HG02763 (cell line): Measurements from ENCODE around the gene COQ8A.

Source experiments
- ATAC-seq: cut with Tn5 transposase; IDR thresholded peaks from one replicate; pipeline ENCODE4 v1.9.1; 2021; ENCODE audit warnings: mild to moderate bottlenecking, moderate library complexity; ENCODE audit not compliant: unreplicated experiment

COQ8A gene

DNA sequence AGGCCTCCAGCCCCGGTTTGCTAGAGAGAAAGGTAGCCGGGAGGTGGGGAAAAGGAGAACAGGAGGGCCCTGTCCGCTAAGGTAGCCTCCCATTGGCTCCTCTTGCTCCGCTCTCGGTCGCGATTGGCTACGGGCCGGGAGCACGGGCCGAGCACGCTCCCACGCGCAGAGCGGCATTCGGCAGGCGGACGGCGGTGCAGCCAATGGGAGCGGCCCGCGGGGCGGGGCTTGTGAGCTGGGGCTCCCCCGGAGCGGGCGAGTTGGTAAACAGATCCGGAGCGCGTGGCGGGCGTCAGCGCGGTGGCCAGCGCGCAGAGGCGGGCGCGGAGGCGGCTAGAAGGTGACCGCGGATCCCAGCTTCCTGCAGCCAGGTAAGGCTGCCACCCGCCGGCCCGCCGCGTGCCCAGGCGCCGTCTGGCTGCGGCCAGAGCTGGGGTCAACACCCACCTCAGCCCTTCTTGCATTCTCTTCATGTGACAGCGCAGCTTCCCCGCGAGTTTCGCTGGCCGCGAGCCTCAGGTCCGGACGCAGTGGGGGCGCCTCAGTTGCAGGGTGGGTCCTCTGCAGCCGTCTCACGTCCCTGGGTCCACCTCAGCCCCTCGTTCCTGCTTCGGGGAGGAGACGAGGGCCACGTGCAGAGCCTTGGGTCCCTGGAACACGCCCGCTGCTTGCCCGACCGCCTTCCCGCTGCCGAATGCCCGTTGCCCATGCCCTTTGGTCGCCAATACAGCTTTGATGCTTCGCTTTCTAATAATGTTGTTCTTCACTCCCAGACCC lies at the start of gene COQ8A:
Gene COQ8A, plus strand, starts transcription at position 266 of the 777 bp plus-strand sequence. CDS start 21,092 bp downstream, outside the sequence.
- peak; percentile 96 for ATAC-seq

DNA sequence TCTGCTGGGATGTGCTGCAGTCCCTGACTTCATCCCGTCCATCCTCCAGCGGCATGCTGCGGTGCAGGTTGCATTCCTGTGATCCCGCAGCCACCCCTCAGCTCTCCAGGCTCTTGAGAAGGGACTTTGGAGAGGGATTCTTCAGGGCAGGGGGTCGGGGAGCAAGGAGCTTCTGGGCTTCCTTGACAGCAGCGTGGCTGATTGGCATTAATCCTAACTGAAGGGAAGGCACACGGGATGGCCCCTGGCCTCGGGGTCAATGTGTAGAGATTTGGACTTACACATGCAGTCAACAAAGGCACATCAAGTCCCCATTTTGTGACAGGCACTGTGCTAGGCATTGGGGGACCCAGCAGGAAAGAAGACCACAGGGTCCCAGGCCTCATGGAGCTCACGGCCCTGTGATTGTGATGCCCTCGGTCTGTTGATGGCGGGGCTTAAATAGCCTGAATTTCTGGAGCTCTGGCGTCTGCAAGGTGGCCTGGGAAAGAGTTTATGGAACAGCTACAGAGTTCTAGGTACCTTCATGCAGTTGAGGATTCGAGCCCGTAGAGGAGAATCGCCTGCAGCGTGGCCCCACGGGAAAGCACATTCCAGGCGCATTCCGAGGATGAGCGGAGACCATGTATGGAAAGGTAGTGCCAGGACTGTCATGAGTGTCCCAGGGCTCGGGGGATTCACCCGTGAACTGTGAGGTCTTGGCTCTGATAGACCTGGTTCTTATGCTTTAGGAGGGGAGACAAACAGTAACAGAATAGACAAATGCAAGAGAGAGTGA lies 49.6 kb upstream of the COQ8A start:
- no peak for ATAC-seq

DNA sequence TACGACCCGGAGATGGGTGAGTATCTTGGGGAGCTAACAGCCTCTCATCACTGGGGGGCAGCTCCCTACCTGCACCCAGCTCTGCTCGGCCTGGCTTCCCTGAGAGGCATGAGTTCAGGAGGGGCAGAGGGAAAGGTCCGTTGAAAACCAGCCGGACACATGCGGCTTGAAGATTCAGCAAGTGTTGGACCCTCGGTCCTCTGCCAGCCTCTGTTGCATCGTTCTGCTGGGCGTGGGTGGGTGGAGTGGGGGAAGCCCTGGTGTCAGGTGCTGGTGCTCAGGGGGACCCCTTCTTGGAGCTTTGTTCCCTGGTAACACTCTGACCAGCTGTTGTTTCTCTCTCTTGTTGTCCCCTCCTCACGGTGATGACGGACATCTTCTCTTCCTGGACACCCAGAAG lies 48.7 kb upstream of the COQ8A start:
- ATAC-seq: no peak

DNA sequence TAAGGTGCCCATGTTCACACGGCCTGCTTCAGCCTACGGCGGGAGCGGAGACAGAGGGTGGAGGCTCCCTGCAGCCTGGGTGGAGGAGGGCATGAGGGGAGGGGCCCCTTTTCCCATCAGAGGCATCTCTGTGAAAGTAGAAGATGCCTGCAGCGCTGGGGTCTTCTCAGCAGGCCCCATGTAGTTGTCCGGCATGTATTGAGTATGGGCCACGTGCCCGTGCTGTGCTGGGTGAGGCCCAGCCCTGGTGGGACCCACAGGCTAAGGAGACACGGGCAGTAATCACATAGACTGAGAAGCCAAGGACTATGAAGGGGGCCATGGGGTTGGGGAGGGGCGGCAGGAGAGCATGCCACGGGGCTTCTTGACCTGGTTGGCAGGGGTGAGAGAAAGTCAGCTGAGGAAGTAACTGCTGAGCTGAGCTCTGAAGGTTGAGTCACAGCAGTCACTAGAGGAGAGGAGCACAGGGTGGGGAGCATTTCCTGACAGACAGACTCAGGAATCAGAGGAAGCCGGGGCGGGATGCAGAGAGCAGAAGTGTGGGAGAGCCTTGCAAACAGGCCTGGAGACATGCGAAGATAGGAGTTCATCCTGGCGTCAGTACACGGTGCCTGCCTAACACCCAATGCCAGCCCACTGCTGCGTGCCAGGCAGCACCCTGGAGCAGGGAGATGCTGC lies 48.1 kb upstream of the COQ8A start:
- no peak for ATAC-seq

DNA sequence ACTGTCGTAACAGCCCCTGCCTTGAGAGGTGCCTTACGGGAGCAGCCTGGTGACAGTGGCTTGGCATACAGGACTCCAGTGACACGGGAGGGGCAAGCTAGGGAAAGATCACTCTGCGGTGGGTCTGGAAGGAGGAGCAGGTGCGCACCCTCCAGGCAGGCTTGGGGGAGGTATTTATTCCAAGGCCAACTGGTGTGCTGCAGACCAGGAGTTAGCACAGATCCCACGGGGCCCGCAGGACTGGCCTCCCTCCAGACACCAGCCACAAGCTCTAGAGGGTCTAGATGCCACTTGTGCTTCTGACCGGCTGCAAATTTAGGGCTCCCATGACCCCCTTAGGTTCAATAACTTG lies 47.6 kb upstream of the COQ8A start:
- ATAC-seq: no peak

DNA sequence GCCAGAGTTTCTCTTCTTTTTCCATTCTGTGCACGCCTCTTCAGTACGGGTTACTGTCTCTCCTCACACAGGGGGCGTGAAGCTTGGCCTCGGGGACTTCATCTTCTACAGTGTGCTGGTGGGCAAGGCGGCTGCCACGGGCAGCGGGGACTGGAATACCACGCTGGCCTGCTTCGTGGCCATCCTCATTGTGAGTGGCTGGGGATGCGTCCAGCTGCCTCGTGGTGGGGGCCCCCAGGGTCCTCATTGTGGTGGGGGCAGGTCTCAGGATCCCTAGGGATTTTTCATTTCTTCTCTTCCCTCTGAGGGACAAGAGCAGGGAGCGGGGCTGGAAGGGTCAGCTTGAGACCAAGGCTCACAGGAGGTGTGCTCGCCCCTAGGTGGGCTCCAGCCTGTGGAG lies 46.2 kb upstream of the COQ8A start:
- no peak for ATAC-seq

DNA sequence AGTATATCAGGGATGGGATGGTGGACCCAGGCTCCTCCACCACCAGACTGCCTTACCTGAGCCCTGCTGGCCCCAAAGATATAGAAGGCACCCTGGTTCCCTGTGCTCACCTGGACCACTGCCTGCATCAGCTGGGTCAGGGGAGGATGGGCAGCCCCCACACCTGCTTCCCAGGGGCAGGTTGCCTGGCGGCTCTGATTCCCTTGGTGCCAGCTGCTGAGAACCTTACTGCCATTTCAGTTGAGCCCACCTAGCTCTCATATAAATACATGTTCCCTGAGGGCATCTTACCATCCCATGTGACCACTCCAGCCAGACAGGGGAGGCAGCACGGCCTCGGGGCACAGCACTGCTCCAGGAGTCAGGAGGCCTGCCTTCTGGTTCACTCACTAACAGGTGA lies 45.3 kb upstream of the COQ8A start:
- no peak for ATAC-seq

DNA sequence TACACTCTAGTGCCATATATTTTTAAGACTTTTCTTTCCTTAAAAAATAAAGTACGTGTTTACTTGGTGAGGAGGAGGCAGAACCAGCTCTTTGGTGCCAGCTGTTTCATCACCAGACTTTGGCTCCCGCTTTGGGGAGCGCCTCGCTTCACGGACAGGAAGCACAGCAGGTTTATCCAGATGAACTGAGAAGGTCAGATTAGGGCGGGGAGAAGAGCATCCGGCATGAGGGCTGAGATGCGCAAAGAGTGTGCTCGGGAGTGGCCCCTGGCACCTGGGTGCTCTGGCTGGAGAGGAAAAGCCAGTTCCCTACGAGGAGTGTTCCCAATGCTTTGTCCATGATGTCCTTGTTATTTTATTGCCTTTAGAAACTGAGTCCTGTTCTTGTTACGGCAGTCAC lies 44.5 kb upstream of the COQ8A start:
- no peak for ATAC-seq

DNA sequence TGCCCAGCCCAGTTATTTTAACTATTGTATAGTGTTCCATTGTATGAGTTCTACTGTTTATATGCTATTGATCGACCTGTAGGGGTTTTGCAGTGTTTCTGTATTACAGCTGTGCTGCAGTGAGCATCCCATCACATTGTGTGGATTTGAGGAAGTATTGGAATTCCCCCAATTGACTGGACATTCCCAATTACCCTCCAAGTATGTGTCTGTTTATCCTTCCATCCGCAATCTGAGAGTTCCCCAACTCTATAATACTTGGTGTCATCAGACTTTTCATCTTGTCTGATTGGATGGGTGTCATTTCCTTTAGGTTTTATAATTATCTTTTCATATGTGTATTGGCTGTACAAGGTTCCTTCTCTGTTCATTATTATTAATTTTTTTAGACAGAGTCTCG lies 41.8 kb upstream of the COQ8A start:
- ATAC-seq: no peak

DNA sequence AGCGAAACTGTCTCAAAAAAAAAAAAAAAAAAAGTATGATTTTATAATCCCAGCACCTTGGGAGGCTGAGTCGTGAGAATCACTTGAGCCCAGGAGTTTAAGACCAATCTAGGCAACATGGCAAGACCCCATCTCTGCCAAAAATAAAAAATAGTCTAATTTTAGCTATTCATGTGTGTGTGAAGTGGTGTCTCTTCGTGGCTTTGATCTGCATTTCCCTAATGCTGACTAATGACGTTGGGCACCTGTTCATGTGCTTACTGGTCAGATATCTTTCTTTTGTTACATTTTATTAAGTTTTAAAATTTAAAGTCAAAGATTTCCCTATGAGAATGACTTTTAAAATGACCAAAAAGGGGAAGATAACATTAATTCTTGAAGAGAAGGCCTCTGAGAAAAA lies 38.7 kb upstream of the COQ8A start:
- no peak for ATAC-seq

DNA sequence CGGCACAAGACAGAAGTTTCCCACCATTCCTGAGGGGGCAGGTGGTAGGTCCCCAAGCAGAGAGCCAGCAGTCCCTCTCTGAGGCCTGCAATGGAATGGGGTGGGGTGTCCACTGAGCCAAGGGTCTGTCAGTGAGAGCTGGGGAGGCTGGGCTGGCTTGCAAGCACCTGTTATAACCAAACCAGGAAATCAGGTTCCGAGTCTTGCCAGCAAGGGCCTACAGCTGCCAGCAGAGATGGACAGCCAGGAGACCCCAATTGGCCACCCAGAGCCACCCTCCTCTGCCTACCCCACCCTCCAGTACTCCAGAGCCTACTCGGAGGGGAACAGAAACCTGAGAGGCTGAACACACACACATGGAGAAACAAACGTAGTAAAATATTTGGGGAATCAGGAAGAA lies 37.5 kb upstream of the COQ8A start:
- ATAC-seq: no peak

DNA sequence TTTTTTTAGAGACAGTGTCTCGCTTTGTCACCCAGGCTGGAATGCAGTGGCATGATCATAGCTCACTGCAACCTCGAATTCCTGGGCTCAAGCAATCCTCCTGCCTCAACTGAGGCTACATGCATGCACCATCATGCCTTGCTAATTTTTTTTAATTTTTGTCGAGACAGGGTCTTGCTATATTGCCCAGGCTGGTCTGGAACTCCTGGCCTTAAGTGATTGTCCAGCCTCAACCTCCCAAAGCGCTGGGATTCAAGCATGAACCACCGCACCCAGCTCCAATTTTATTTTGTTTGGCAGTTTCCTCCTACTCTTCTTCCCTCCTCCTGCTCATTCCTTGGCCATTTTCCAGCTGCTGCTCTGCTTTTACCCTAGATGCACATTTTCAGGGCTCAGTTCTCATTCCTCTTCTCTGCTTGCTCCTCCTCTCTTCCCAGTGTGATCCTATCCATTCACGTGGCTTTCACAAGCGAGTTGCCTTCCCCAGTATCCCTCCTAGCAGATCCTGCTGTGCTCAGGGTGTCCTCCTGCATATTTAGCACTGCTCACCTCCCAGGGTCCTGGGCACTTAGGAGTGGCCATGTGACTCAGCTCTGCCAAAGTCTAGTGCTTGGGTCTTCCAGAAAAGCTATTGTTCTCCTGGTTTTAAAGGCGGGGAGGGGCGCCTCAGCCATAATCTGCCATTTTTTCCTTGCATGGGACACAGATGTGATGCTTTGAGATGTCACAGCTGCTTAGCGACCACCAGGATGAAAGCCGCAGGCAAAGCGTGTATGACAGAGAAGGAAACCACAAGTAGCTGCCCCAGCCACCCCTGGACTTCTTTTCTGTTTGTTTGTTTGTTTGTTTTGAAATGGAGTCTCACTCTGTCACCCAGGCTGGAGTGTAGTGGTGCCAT lies 36.0 kb upstream of the COQ8A start:
- no peak for ATAC-seq

DNA sequence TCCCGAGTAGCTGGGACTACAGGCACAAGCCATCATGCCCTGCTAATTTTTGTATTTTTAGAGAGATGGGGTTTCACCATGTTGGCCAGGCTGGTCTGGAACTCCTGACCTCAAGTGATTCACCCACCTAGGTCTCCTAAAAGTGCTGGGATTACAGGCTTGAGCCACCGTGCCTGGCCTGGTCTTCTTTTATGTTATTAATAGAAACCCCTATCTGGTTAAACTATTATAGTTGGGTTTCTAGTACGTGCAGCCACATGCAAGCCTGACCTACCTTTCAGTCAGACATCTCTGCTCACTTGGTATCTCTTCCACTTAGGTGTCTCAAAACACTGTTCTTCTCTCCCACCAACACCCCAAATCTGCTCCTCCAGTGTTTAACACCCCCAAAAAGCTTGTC lies 35.3 kb upstream of the COQ8A start:
- ATAC-seq: no peak

DNA sequence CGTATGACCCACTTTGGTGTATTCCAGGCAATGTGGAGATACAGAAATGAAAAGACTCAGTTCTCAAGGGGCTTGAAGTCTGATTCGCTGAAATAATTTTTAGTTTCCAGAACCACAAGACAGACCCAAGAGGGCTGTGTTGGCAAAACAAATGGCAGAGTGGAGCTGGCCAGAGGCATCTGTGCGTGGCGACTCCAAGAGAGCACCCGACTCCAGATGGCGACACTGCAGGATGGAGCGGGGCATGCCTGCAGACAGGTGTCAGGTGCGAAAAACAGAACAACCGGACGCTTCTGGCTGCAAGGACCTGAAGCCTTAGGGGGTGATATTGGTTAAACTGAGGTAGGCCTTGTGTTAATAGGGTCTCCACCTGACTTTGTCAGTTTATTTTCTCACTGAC lies 31.7 kb upstream of the COQ8A start:
- no peak for ATAC-seq

DNA sequence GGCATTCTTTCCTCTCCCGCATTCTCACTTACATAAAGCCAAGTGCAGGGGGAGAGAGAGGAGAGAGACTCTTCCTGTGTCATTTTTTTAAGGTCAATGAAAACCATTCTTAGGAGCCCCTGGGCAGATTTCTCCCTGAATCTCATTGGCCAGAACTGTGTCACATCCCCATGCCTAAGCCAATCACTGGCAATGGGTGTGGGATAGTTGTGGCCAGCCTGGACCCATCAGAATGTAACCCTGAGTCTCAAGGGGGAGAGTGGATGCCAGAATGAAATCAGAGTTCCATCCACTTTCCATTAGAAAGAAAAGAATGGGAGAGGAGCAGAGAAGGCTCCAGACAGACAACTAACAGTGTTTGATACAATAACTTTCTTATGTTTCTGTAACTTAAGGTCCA lies 31.2 kb upstream of the COQ8A start:
- ATAC-seq: no peak

DNA sequence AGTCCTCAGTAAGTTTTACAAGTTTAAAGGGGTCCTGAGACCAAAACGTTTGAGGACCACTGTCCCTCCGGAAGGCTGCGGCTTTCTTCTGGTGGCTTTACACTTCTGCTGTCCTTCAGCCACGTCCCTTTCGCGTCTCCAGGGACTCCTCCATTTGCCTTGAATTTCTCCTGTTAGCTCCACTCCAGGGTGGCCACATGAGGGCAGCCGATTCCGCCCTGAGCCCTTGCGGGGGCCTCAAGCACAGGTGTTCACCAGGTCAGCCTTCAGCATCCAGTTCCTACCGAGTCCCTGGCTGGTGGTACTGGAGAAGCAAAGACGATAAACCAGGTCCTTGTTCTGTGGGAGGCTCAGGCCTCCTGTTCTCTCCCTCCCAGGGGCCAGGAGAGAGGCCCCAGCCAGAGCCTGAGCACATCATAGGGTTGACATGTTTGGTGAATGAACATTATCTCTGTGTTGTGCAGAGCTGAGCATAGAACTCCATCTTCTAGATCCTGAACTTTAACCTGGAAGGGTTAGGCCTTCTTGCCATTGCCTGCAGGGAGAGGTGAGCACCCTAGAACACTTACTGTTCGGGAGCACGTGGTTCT lies 27.4 kb upstream of the COQ8A start:
- no peak for ATAC-seq

DNA sequence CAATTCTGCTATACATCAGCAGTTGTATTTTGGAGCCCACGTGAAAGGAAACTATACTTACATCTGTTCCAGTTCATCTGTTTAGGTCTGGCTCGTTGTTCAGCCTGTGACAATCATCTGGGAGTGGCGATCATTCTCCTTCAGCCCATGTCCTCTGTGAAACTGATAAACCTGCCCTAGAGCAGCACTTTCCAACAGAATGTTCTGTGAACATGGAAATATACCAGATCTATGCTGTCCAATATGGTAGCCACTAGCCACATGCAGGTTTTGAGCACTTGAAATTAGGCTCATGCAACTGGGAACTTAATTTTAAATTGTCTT lies 24.5 kb upstream of the COQ8A start:
- ATAC-seq: no peak

DNA sequence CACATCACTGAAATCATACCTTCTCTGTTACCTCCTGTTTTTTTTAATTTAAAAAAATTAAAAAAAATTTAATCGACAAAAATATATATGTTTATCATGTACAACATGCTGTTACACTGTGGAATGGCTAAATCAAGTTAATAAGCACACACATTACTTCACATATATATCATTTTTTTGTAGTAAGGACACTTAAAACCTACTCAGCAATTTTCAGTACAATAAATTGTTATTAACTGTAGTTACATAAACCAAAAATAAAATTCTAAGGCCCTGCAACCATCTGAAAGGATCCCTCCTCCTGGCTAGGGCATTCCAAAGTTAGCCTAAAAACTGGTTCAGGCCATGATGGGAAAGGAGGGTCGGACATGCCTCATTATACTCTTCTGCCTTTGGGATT lies 23.6 kb upstream of the COQ8A start:
- no peak for ATAC-seq

DNA sequence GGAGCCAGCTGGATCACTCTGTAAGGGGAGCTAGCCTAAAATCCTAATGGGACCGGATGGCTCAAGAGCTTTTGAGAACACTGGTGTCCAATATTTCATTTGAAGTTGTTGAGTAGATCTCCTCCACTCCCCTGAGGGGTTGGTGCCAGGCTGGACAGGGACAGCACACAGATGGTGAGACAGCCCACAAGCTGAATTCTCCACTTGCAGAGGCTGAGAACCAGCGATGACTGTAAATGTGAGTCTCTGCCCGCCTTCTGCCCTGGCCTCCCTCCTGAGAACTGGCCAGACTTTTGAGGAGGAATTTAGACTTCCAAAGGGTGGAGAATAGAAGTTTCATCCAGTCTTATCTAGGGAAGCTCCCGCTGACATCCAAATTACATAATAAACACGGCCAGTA lies 20.5 kb upstream of the COQ8A start:
- no peak for ATAC-seq

DNA sequence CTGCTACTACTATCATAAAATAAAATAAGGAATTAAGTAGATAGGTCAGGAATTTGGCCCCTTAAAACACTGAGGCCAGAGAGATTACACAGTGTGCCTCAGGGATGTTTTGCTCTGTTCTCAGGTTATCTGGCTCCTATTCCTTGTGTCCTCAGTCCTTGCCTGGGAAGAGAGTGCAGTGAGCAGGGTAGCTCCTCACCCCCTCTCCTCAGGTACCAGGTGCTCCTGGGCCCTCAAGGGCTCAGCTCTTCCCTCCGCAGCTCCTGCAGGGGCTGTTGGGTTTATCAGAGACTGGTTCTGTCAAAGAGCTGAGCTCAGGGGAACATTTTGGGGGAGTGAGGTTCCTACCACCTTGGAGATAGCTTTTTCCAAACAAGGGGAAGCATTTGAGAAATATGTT lies 20.1 kb upstream of the COQ8A start:
- no peak for ATAC-seq

DNA sequence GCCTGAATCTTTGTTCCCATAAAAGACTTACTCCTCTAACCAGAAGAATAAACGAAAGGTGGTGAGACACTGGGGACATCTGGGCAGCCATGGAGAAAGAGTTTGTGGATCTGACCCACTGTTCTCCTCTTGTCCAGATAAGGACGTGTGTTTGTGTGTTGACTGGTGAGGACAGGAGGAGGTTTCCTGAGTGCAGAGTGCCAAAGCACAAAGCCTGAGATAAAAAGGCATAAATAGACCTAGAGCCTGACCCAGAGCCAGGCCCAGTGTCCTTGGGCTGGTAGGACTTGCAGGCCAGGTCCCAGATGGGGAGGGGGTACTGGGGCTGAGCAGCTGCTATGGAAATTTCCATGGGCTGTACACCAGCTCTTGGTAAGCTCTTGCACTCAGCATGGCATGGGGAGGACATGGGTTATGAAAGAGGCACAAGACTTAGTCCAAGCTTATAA lies 19.6 kb upstream of the COQ8A start:
- no peak for ATAC-seq
